Measurements from ENCODE around the gene SYT1. TPM values are rescaled to one million over a fixed set of nuclear protein-coding genes. Genes with fewer than 3 reads are reported as not detected.

SYT1 gene
- total and polyA plus RNA-seq, 2 of the 4 experiments (the other 2 are of a cell fraction) = 2.8 to 3.0 TPM

DNA sequence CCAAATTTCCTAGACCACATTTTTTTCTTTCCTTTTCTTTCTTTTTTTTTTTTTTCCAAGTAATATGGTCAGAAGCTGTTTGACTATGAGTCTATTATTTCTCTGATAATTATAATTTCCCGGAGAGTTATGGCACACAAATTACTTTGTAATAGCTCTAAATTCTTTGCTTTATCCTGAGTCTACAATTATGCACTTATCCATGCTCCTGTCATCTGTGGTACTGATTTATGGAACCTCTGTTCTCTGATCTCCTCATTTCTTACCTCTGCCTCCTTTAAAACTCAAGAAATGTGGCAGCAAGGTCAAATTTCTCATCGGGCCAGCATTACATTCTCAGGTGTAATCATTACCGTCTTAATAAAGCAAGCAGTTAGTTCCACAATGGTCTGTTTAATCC is 544.1 kb downstream of the SYT1 start (continued):
- no peak for TF ChIP-seq MAFK (IDR thresholded peaks at IDR 0.05; ENCODE audit: low read depth, low read length)

DNA sequence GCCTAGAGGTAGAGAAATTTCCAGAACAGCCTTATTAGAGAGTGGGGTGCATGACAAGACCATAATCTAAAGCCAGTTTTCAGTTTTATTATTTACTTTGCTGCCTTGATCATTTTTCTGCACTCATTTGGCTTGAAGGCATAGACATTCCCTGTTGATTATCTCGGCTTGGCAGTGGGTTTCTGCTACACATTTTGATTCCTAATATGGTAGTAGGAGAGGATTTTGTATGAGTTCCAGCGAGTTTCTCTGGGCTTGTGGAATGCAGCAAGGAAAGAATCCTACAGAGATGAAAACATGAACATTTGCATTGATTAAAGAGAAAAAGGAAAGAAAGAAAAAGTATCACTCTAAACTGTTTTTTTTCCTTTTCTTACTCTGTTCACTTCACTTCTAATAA is 545.0 kb downstream of the SYT1 start:
- Histone ChIP-seq H4K20me1 (ENCODE audit: insufficient read depth, low read length) (no peaks in the 10 kb centered on the region), H3K79me1 (ENCODE audit: low read depth in 1 of 2, low read length in 2 of 2) (peaks cover 0 to 3% of the 10 kb centered on the region in 2 experiments; a peak in 1 of 4 replicates), H2BK5ac (ENCODE audit: low read depth, low read length, poor library complexity, severe bottlenecking) (peak overlapping the region; percentile 98), H3K4me1 (ENCODE audit: control insufficient read depth, insufficient read depth, low read length) (peaks cover 14% of the 10 kb centered on the region), H3K27me3 (ENCODE audit: control insufficient read depth, insufficient read depth, low read length) (no peaks in the 10 kb centered on the region), H2AFZ (replicated peaks; ENCODE audit: low read length, poor library complexity) (no peak overlapping the region), H3K27ac (ENCODE audit: insufficient read depth, low read length) (peak overlapping the region; percentile 99), H2BK120ac (ENCODE audit: low read depth, low read length) (peak overlapping the region; percentile 97), H4K91ac (ENCODE audit: insufficient read depth, low read depth, low read length) (peak overlapping the region; percentile 97), H3K9me1 (ENCODE audit: insufficient read depth, low read length) (0 out of 2 replicates have a peak, but pooled peaks cover 4% of the 10 kb centered on the region), H3K56ac (ENCODE audit: extremely low read depth, insufficient read depth, low read length) (peak overlapping the region; percentile 92), H3K4me2 (ENCODE audit: low read depth, low read length) (peak overlapping the region; percentile 49; the same call in 1 of the 2 replicates), H3K9me3 (ENCODE audit: control insufficient read depth, insufficient read depth, low read length) (no peaks in the 10 kb centered on the region), H3K4me3 (ENCODE audit: insufficient read depth, low read depth, low read length) (no peak overlapping the region), H3K23ac (ENCODE audit: low read depth, low read length) (peak overlapping the region; percentile 96; the same call in 1 of the 2 replicates), H2AK5ac (ENCODE audit: low read depth, low read length) (no peak overlapping the region), H2BK20ac (ENCODE audit: low read depth, low read length) (peak overlapping the region; percentile 96), H3K9ac (ENCODE audit: low read depth, low read length) (peak overlapping the region; percentile 88), H3K14ac (replicated peaks; ENCODE audit: low read depth, low read length) (peak overlapping the region; percentile 96), H4K5ac (ENCODE audit: low read depth, low read length) (peak overlapping the region; percentile 97), H2AK9ac (replicated peaks; ENCODE audit: low read depth, low read length, poor library complexity) (no peak overlapping the region), H4K8ac (ENCODE audit: low read depth in 2 of 2, low read length in 2 of 2) (peak overlapping the region; percentile 74 to 99), H2BK15ac (ENCODE audit: low read depth, low read length) (peak overlapping the region; percentile 33; the same call in 2 of the 3 replicates), H3K36me3 (ENCODE audit: control insufficient read depth, insufficient read depth, low read length) (no peaks in the 10 kb centered on the region), H3K18ac (ENCODE audit: low read depth, low read length) (peak overlapping the region; percentile 98), H3K4ac (ENCODE audit: low read depth, low read length) (peak overlapping the region; percentile 96; the same call in 1 of the 2 replicates)
- in situ Hi-C loops (cut with MboI; ENCODE audit: low sequenced_read_pairs) = loop anchor here (5.0 to 25.0 kb wide), 7 partner anchors 138 to 1528 kb away; partner anchors contain the start of genes LIN7A and PPP1R12A
- dilution Hi-C loops (cut with HindIII; ENCODE audit: low sequenced_read_pairs, unreplicated experiment) = no loop called here
- ATAC-seq (ENCODE audit: low read depth) (peak; percentile 75), DNase-seq (peak; percentile 87)
- POLR2A ChIA-PET (ENCODE audit: unreplicated experiment) = interaction anchor here (0.6 kb wide), 1 partner anchor 89 kb away, joined by 3 read pairs; no protein-coding TSS in a partner anchor
- BruUV-seq (replicated peaks) = no TSS peak
- WGBS, 2 experiments (ENCODE audit: extremely low coverage in 2 of 2, insufficient read length in 1 of 2) = no CpG with 5 or more reads among the region's 2 CpGs
- intact Hi-C loops (cut with micrococcal nuclease) = loop anchor here (1.0 to 5.0 kb wide), 5 partner anchors 139 to 1718 kb away; partner anchors contain the start of gene PAWR
- CTCF ChIA-PET = no interaction called here
- no peak for TF ChIP-seq BHLHE40 (IDR thresholded peaks at IDR 0.05; ENCODE audit: low read depth, low read length)
- no peak for TF ChIP-seq RFX5 (IDR thresholded peaks at IDR 0.05; ENCODE audit: low read depth, low read length)
- TF ChIP-seq CHD1 (IDR thresholded peaks at IDR 0.05; ENCODE audit: low read depth, low read length) = no peak
- no peak for TF ChIP-seq CEBPB (IDR thresholded peaks at IDR 0.05; ENCODE audit: low read depth, low read length)
- no peak for TF ChIP-seq POLR2A (IDR thresholded peaks at IDR 0.05; ENCODE audit: low read depth, low read length)
- TF ChIP-seq SMC3 (IDR thresholded peaks at IDR 0.05; ENCODE audit: low read depth, low read length) = no peak
- no peak for TF ChIP-seq MAZ (IDR thresholded peaks at IDR 0.05; ENCODE audit: borderline replicate concordance, low read depth, low read length)
- TF ChIP-seq, protein P1, sequence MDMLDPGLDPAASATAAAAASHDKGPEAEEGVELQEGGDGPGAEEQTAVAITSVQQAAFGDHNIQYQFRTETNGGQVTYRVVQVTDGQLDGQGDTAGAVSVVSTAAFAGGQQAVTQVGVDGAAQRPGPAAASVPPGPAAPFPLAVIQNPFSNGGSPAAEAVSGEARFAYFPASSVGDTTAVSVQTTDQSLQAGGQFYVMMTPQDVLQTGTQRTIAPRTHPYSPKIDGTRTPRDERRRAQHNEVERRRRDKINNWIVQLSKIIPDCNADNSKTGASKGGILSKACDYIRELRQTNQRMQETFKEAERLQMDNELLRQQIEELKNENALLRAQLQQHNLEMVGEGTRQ (IDR thresholded peaks at IDR 0.05; ENCODE audit: low read depth, low read length) = no peak
- no peak for TF ChIP-seq MXI1 (IDR thresholded peaks at IDR 0.05; ENCODE audit: borderline replicate concordance, low read depth, low read length)
- no peak for TF ChIP-seq NFE2L2 (IDR thresholded peaks at IDR 0.05; ENCODE audit: low read depth, low read length)
- no peak for TF ChIP-seq MAFK (IDR thresholded peaks at IDR 0.05; ENCODE audit: low read depth, low read length)
- no peak for TF ChIP-seq RAD21 (IDR thresholded peaks at IDR 0.05; ENCODE audit: low read length)
- TF ChIP-seq, protein P2, sequence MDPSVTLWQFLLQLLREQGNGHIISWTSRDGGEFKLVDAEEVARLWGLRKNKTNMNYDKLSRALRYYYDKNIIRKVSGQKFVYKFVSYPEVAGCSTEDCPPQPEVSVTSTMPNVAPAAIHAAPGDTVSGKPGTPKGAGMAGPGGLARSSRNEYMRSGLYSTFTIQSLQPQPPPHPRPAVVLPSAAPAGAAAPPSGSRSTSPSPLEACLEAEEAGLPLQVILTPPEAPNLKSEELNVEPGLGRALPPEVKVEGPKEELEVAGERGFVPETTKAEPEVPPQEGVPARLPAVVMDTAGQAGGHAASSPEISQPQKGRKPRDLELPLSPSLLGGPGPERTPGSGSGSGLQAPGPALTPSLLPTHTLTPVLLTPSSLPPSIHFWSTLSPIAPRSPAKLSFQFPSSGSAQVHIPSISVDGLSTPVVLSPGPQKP (IDR thresholded peaks at IDR 0.05; ENCODE audit: borderline replicate concordance, low read depth, low read length) = no peak
- TF ChIP-seq FOS (IDR thresholded peaks at IDR 0.05; ENCODE audit: low read depth, low read length) = no peak
- TF ChIP-seq RCOR1 (IDR thresholded peaks at IDR 0.05; ENCODE audit: insufficient replicate concordance, low read length) = no peak
